NCI-H1417 (cell line): ENCODE results near the gene ELMO1.
"Not testable (repeated sequence)": the region's sequence is repeated elsewhere in the genome, so short reads cannot be mapped to it uniquely, and the experiment has no call there.

ENCODE experiments used
- DNase-seq, 3 experiments: peaks; one replicate each; lab custom pipeline; 2025; lab: John Stamatoyannopoulos, UW

Gene ELMO1

DNA sequence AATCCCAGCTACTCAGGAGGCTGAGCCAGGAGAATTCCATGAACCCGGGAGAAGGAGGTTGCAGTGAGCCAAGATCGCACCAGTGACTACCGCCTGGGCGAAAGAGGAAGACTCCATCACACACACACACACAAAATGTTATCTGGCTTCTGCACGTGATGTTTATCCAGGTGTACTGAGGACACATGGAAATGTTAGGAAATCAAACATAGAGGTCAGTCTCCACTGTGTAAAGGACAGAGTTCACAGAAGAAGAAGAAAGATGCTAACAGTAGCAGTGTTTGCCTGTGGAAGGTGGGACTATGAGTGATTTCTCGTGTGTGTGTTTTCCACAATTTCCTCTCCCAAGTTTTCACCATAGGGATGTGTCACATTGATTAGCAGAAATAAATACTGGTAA is 256.9 kb downstream of the ELMO1 start:
- no peak for DNase-seq

DNA sequence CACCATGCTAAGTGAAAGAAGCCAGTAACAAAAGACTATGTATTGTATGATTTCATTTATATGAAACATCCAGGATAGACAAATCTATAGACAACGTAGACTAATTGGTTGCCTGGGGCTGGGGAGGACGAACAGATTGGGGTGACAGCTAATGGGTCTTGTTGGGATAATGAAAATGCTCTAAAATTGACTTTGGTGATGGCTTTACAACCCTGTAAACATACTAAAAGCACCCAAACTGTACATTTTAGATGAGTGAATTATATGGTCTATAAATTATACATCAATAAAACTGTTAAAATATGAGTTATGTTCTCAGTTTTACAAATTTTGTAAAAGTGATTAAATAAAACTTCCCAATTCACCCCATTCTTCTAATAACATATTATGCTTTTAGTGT is 261.5 kb downstream of the ELMO1 start:
- peak in 2 of 3 experiments; percentile 13 to 69 for DNase-seq

DNA sequence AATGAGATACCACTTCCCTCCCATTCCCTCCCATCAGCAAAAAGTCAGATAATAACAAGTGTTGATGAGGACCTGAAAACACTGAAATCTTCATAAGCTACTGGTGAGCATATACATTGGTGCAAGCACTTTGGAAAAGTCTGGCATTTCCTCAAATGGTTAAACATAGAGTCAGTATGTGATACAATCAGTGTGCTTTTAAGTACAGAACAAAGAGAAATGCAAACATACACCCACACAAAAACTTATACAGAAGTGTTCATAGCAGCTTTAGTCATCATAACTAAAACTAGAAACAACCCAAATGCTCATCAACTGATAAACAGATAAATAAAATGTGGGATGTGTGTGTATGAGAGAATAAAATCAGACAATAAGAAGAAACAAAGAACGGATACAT is 261.9 kb downstream of the ELMO1 start:
- DNase-seq = peak in 1 of 3 experiments; percentile 51

DNA sequence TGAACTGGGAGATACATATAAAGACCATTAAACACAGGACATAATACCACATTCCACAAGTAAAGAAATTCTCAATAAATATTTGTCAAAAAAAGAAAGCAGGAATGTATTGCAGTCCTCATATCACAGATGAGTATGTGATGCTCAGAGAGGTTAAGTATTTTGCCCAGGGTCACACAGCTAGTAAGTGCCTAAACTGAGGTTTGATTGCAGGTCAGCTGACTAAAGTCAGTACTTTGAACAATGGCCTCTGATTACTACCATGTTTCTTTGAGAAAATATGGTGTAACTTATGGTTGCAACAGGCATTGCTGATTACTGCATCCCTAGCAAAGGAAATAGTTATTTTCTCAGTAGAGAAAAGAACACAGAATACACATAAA is 267.1 kb downstream of the ELMO1 start:
- DNase-seq = no peak

DNA sequence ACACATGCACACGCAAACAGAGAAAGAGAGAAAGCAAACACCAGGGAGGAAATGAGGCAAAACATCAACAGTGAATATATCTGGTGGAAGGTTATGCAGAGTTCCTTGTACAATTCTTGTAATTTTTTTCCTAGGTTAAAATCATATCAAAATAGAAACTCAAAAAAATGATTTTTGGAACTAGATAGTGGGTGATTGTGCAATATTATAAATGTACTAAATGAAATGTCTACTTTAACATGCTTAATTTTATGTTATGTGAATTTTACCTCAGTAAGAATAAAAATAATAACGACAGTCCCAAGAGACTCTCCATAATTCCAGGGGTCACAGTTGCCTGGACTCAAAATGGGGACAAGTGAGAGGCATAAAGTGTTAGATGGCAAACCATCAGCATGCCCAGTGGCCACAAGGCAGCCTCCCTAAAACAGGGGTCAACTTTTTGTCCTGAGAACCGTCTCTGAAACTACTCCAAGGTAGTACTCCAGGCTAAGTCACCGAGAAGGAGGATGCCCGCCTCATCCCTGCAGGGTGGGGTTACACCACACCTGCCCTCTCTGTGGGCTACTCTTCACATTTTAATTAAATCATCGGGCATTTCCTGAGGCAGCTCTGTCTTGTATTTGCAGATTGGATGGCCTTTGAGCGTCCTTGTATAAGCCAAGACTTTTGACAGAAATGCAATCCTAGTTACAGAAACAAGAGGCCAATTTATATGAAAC is 267.7 kb downstream of the ELMO1 start:
- DNase-seq = peak in 2 of 3 experiments; percentile 21 to 43

DNA sequence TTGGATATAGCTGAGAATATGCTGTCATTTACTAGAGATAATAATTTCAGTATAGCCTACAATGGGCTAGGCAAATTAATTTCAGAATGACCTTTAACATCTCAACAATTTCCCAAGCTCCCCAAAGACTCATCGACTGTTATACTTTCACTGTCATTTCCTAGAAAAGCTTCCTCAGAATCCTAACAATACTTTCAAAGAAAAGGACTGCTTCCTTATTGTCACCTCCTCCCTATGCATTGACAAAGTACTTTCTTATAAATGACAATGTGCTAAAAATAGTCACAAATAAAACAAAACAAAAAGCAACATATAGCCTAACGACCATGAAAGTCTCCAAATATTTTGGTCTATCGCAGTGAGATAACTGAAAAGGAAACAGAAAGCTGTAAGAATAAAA is 272.6 kb downstream of the ELMO1 start:
- no peak for DNase-seq

DNA sequence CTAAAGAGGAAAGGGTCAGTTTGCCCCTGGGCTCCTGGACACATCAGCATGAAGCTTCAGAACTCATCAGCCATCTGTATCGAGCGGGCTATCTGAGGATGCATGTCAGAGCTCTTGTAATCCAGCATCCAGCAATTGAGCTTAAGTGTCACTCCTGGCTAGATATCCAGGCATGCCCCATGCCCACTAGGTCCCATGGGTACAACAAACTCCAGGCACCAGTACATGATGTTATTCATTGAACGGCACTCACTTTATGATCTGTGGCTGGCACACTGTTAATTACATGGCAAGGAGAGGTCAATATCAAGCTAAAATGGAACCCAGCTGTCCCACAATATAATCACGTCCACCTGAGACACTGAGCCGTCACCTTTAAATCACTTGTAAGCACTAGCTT is 274.2 kb downstream of the ELMO1 start:
- DNase-seq = peak; percentile 9 to 78 (median 63)

DNA sequence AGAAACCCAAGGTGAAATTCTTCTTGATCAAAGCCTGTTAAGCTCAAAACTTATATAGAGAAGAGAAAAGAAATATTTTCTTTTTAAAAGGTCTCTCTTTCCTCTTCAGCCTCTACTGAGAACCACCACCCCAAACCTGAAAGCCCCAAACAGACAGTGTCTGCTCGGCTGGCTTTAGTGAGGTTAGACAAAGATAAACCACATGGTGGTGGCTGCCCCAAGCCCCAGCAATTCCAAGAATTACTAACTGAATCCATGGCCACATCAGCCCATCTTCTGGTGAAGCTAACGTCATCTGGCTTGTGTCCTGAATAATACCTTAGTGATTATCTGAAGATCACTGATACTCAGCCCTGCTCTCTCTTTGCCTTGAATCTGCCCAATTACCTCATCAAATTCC is 275.0 kb downstream of the ELMO1 start:
- DNase-seq = no peak

DNA sequence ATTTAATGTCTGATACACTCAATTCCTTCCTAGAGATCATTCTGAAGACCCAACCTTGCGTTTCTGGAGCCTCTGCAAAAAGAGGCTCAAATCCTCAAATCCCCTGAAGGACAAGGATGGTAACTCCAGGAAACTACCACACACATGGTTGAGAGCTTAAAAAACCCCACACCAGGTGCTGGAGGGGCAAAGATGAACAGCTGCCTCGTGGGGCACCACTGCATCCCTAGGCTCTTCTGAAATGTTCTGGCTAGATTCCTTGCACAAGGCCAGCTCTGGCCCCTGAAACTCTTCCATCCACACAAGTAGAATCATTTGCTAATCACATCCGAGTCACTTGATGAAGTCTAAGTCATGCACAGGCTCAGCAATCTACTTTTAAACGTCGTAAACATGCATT is 286.6 kb downstream of the ELMO1 start:
- DNase-seq = no peak

DNA sequence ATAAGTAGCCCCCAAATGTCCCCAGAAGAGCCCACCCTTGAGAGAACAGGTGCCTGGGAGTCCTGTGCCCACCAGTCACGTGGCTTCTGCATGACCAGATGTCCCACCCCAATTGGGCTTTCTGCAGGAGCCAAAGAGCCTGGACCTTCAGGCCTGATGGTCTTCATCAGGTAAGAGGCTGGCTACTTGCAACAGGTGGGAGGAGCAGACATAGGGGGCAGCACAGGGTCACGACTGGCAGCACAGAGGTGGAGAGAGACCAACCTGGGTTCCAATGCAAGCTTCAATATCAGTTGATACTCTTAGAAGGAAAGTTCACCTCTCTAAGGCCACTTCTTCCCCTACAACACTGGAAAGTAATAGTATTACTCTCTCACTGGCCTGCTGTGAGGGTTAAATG is 288.0 kb downstream of the ELMO1 start:
- DNase-seq = no peak

DNA sequence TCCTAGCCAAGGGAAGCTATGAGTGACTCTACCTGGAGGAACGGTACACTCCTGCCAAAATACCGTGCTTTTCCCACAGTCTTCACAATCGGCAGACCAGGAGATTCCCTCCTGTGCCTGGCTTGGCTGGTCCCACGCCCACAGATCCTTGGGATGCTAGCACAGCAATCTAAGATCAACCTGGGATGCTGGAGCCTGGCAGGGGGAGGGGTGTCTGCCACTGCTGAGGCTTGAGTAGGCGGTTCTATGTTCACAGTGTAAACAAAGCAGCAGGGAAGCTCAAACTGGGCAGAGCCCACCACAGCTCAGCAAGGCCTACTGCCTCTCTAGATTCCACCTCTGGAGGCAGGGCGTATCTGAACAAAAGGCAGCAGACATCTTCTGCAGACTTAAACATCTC is 295.3 kb downstream of the ELMO1 start:
- DNase-seq = no peak

DNA sequence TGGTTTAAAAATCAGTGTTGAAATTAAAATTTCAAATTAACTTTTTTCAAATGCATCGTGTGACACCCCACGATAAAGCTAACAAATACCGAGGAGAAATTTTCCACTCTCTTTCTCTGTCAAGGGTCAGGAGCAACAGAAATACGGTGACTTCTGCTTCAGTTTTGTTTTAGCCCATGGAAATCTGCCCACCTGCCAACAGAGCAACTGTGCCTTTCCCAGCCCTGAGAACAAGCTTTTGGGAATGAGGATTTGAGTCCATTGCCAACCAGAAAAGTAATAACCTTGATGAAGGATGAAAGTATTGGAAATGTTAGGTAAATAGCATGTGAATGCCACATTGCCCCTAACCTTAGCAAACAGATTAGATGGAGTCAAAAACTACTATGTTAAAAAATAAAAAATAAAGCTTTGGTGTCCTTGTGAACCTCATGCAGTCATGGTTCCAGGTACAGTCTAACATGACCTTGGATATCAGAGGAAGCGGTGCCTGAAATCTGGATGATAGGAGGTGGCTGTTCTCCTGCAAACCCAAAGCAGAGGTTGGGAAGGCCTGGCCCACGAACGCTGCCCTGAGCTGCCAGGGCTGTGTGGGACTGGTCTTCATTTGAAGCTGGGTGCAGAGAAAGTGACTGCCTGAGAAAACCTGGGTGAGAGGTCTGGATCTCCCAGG is 296.8 kb downstream of the ELMO1 start:
- DNase-seq = no peak

DNA sequence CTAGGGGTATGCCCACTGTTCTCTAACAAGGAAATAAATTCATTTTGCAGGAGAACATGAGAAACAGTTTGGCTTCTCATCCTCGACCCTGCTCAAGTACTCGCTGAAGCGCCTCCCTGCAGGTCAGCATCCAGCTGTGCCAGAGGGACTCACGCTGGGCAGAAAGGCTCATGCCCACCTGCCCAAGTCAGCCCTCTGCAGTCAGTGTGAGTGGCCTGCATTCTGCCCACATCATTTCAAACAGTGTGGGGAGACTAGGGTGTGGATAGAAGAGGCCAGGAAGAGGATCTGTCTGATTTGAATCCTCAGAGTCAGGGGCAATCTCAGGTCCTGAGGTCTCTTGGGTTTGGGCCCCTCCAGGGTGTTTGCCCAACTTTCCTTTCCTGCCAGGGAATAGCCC is 297.8 kb downstream of the ELMO1 start:
- peak in 2 of 3 experiments; percentile 46 to 67 for DNase-seq

DNA sequence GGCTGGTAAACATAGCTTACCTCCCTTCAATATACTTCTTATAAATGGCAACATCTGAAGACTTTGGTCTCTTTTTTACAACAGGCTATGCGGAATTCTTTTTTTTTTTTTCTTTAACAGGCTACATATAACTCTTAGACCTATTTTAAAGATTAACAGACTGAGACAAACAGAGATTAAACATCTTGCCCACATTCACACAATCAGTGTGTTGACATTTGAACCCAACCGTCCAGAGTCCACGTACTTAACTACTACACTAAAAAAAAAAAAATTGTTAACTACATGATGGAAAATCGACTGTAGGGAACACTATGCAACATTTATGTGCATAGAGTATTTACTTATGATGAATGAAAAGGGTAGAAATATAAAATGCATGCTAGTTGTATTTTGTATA is 298.5 kb downstream of the ELMO1 start:
- DNase-seq = no peak

DNA sequence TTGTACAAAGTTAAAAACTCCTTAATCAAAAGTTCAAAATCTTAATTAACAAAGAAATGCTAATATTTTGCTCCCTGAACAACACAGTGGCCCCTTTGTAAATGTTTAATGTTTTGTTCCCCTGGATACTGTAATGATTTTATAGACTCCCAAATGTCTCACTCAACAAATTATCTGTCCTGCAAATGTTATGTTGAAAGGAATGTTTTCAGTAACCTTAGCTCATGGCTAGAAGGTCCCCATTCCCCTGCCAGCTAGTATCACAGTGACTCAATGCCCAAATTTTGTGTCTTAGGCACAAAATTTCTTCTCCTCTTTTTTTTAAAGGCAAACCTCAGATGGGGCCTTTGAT is 298.9 kb downstream of the ELMO1 start:
- DNase-seq = no peak

DNA sequence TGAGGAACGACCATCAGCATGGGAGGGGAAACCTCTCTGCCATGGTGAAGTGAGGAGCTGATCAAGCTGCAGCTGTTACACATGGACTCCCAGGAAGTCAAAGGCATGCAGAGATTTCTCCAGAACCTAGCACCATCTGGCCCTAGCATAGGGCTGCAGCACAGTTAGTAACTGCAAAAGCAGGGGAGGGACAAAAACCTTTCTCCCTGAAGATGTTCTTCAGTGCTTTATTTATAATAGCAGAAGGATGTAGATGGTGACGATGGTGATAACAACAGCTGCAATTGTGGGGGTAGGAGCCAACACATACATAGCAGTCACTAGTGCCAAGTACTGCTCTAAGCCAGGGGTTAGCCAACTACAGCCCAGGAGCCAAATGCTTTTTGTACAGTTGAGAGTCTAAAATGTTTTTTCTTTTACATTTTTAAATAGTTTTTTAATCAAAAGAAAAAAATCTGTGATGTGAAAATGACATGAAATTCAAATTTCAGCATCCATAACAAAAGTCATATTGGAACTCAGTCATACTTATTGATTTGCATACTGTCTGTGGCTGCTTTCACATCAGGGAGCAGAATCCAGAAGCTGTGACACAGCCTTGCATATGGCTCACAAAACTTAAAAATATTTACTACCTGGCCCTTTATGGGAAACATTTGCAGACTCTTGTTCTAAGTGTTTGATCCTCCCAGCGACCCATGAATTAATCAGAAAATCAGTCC is 299.5 kb downstream of the ELMO1 start:
- DNase-seq = no peak

DNA sequence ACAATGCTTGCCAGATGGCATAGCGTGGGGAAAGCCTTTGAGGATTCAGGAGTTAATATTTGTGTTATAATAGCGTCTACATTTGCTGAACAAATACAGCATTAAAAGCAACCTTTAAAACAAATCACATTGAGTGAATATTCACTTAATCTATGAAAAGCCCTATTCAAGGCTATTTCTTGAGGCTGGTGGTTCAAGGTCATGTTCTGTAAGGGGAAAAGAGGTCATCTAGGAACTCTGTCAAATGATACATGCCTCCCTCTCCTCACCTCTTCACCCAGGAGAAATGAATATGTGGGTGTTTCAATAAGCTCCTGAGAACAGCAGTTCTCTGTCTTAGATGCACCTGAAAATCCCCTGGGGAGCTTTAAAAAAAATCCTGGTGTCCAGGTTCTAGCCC is 303.0 kb downstream of the ELMO1 start:
- DNase-seq = peak in 1 of 3 experiments; percentile 56

DNA sequence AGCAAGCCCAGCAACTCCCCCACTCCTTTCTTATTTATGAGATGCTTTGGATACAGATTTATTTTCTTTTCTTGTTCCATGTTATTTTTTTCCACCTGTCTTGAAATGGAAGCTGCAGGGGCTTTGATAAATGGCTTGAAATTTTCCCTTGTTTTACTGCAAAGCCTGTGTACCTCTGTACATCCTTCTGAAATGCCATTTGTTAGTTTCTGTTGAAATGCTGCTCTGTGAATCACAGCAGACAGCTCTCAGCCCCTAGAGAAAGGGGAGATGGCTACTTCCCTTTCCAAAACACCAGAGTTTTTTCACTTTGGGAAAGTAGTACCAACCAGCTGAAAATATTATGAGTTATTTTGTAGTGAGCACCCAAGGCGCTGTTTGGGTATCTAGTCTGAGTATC is 304.2 kb downstream of the ELMO1 start:
- DNase-seq = no peak

DNA sequence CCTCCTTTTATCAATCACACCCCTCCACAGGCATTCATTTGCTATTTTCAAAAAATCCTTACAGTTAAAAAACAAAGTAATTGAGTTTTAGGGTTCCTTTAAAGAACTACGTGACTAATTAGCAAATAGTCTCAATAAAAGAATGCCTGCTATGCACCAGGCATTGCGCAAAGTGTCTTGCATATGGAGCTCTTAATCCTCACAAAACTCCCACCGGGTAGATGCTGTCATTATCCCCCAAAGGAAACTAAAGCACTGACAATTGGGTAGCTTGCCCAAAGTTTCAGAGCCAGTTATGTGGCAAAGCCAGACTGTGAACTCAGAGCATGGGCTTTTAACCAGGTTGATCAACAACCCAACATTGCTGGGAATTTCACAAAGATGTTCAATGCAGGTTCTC is 305.7 kb downstream of the ELMO1 start:
- no peak for DNase-seq

DNA sequence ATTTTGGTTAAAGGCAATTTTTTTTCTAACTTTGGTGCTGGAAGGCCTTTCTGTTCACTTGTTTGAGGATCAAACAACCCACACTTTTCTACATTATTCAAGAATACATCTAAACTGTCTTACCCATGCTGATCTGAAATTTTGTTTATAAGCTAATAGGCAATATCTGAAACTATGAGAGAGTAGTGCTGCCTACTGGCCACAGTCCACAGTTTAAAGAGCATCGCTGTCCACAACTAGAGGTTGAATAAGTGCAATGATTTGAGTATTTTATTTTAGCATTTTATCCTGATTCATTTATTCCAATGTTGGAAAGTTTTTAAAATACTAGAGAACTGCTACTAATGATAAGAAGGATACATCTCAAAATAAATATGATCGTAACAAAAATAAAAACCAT is 306.9 kb downstream of the ELMO1 start:
- no peak for DNase-seq

DNA sequence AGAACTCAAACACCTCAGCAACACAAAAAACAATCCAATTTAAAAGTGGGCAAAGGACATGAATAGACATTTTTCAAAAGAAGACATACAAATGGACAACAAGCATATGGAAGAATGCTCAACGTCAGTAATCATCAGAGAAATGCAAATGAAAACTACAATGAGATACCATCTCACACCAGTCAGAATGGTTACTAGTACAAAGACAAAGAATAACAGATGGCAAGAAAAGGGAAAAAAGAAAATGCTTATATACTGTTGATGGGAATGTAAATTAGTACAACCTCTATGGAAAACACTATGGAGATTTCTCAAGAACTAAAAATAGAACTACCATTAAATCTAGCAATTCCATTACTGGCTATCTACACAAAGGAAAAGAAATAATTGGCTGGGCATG is 314.8 kb downstream of the ELMO1 start:
- not testable (repeated sequence) for DNase-seq

DNA sequence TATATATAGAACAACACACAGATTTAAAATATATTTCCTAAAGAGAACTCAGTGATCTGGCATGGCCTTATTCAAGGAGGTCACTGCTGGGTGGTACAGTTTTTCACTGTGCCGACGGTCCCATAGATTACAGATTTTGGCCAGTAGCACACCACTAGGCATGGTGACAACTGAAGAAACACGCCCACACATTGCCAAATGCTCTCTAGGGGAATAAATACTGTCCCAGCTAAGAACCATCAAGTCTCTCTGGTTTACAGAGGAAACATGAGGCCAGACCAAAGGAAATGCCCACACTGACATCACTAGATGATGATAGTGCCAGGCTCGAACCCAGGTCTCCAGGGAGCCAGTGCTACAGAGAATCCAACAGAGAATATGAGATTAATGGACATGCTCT is 316.8 kb downstream of the ELMO1 start:
- no peak for DNase-seq

DNA sequence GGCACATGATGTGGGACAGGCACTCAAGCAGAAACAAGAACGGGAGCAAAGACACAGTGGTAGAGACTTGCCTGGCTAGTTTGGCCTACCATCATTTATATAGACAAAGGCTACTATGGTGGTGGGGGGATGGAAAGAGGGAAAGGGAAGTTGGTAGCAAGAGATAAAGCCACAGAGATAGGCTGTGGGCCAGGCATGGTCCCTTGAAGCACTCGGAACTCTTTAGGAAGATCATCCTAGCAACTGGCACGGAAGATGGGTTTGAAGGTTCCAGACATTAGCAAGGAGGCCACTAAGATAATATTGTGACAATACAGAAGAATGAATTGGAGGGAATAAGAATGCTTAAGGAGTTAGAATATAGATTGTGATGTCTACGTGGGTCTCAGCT is 319.6 kb downstream of the ELMO1 start:
- no peak for DNase-seq
